Ascending aorta (tissue), 2 donors: Measurements from ENCODE around the gene PIAS4. TPM values are rescaled to one million over a fixed set of nuclear protein-coding genes. Genes with fewer than 3 reads are reported as not detected.
"Not testable (repeated sequence)": the region's sequence is repeated elsewhere in the genome, so short reads cannot be mapped to it uniquely, and the experiment has no call there.

Experiments
- DNase-seq, 2 donors: peaks; one replicate each; pipeline ENCODE4 v3.0.0-alpha.2; 2019; ENCODE audit warnings: low spot score in 2 of 2
- H3K27ac ChIP-seq, 2 donors: fragments of 200-600 bp; sonication (generic); one replicate each; pipeline ENCODE4 v1.5.1; 2016 to 2017; ENCODE audit warnings: mild to moderate bottlenecking in 1 of 2
- H3K27me3 ChIP-seq: fragments of 200-600 bp; sonication (generic); one replicate; pipeline ENCODE4 v1.5.1; 2017
- H3K36me3 ChIP-seq, 2 donors: fragments of 200-600 bp; sonication (generic); one replicate each; pipeline ENCODE4 v1.5.1; 2016
- H3K4me1 ChIP-seq, 2 donors: fragments of 200-600 bp; sonication (generic); one replicate each; pipeline ENCODE4 v1.5.1; 2016 to 2017; ENCODE audit warnings: mild to moderate bottlenecking in 1 of 2
- H3K4me3 ChIP-seq, 2 donors: fragments of 200-600 bp; sonication (generic); one replicate each; pipeline ENCODE4 v1.5.1; 2016 to 2017; ENCODE audit warnings: mild to moderate bottlenecking in 1 of 2
- H3K9me3 ChIP-seq, 2 donors: fragments of 200-600 bp; sonication (generic); one replicate each; pipeline ENCODE4 v1.5.1; 2016
- CTCF ChIP-seq, 3 experiments: fragments of 200-600 bp in 2 of 3; fragments of 450-650 bp in 1 of 3; sonication (generic) in 2 of 3; IDR thresholded peaks; one replicate each; pipeline ENCODE4 v1.5.1; 2016 to 2019; ENCODE audit warnings: antibody characterized with exemption in 3 of 3, mild to moderate bottlenecking in 1 of 3, moderate library complexity in 1 of 3
- intact Hi-C: fragments of 100-400 bp; cut with DNase I; formaldehyde crosslinking; loops from one replicate; pipeline ENCODE4 v1.15.1; 2023
- total RNA-seq: library from RNA; depleted of rRNA; stranded (reverse); fragments of >200 nt; gene quantifications from one replicate; pipeline ENCODE4 v1.1.0, GENCODE V29; 2016

Gene PIAS4
- total RNA-seq, 1 donor from 2014 or later, result 30.8 TPM

- DNase-seq, intact Hi-C loops: not testable (repeated sequence)
Measured at GRCh38 chr19:4005436-4005835, 2.1 kb upstream of the PIAS4 start.

GRCh38 chr19:4007836-4008539 lies 452 bp downstream of the PIAS4 start:
- Histone ChIP-seq H3K4me1 (peaks cover 5 to 29% of the 10 kb centered on the region in 2 donors), H3K27me3 (no peaks in the 10 kb centered on the region), H3K9me3 (no peaks in the 10 kb centered on the region), H3K27ac (peak overlapping the region; percentile 66 to 67), H3K36me3 (peaks cover 4% of the 10 kb centered on the region in 2 donors), H3K4me3 (peak overlapping the region; percentile 95 to 96)
- intact Hi-C loops, result loop anchor here (1.0 to 2.0 kb wide), 5 partner anchors 18 to 245 kb away; partner anchors contain the start of genes DAPK3, EEF2, MRPL54 and ZBTB7A
- no peak for TF ChIP-seq CTCF (IDR thresholded peaks at IDR 0.05)
- DNase-seq, result no peak

More at GRCh38 chr19:4005436-4005835, 2.1 kb upstream of the PIAS4 start:
- H3K4me3 ChIP-seq, H3K9me3 ChIP-seq, H3K36me3 ChIP-seq, H3K27ac ChIP-seq, H3K27me3 ChIP-seq: not testable (repeated sequence)
- H3K4me1 ChIP-seq, result peaks cover 5 to 22% of the 10 kb centered on the region in 2 donors

- H3K4me3 ChIP-seq, result no peak overlapping the region
- DNase-seq, result no peak
- no peak for TF ChIP-seq CTCF (IDR thresholded peaks at IDR 0.05)
- intact Hi-C loops, result no loop called here
- peaks cover 5 to 37% of the 10 kb centered on the region in 2 donors for H3K4me1 ChIP-seq
- H3K9me3 ChIP-seq, result no peaks in the 10 kb centered on the region
- no peaks in the 10 kb centered on the region for H3K27me3 ChIP-seq
- peaks cover 22 to 23% of the 10 kb centered on the region in 2 donors for H3K36me3 ChIP-seq
- no peak overlapping the region for H3K27ac ChIP-seq
Measured at GRCh38 chr19:4009990-4010807, 2.7 kb downstream of the PIAS4 start.

- Histone ChIP-seq H3K27me3 (no peaks in the 10 kb centered on the region), H3K36me3 (peaks cover 22 to 23% of the 10 kb centered on the region in 2 donors), H3K4me1 (peaks cover 5 to 42% of the 10 kb centered on the region in 2 donors), H3K27ac (no peak overlapping the region), H3K9me3 (no peaks in the 10 kb centered on the region), H3K4me3 (no peak overlapping the region)
- no peak for TF ChIP-seq CTCF (IDR thresholded peaks at IDR 0.05)
- intact Hi-C loops, result no loop called here
- no peak for DNase-seq
Measured at GRCh38 chr19:4010808-4011110, 3.2 kb downstream of the PIAS4 start.

GRCh38 chr19:4011430-4011829 lies 3.9 kb downstream of the PIAS4 start:
- H3K27ac ChIP-seq, intact Hi-C loops, H3K27me3 ChIP-seq, H3K4me3 ChIP-seq, H3K9me3 ChIP-seq, DNase-seq: not testable (repeated sequence)
- Histone ChIP-seq H3K36me3 (peaks cover 22 to 23% of the 10 kb centered on the region in 2 donors), H3K4me1 (peaks cover 5 to 47% of the 10 kb centered on the region in 2 donors)

- Histone ChIP-seq H3K27me3 (no peaks in the 10 kb centered on the region), H3K27ac (no peak overlapping the region), H3K4me1 (peaks cover 5 to 45% of the 10 kb centered on the region in 2 donors), H3K9me3 (no peaks in the 10 kb centered on the region), H3K36me3 (peaks cover 22 to 23% of the 10 kb centered on the region in 2 donors), H3K4me3 (no peak overlapping the region)
- DNase-seq, result no peak
- intact Hi-C loops, result no loop called here
- no peak for TF ChIP-seq CTCF (IDR thresholded peaks at IDR 0.05)
Measured at GRCh38 chr19:4012092-4012974, 4.8 kb downstream of the PIAS4 start.
